Vagina (tissue), 2 donors: Measurements from ENCODE around the gene PDE8A. TPM values are rescaled to one million over a fixed set of nuclear protein-coding genes. Genes with fewer than 3 reads are reported as not detected.

Experiments used
- DNase-seq, 2 donors: peaks; one replicate each; pipeline ENCODE4 v3.0.0-alpha.2; 2017; ENCODE audit errors: extremely low spot score in 2 of 2
- H3K27ac ChIP-seq: fragments of 200-600 bp; sonication (generic); one replicate; pipeline ENCODE4 v1.5.1; 2019
- H3K27me3 ChIP-seq: fragments of 200-600 bp; sonication (generic); one replicate; pipeline ENCODE4 v1.5.1; 2019
- H3K36me3 ChIP-seq, 2 donors: fragments of 200-600 bp; sonication (generic); one replicate each; pipeline ENCODE4 v1.5.1; 2017 to 2019
- H3K4me1 ChIP-seq: fragments of 200-600 bp; sonication (generic); one replicate; pipeline ENCODE4 v1.5.1; 2019
- H3K4me3 ChIP-seq, 2 donors: fragments of 200-600 bp; sonication (generic); 1 replicate in 1 of 2; 2 replicates in 1 of 2; pipeline ENCODE4 v1.5.1; 2016 to 2019
- H3K9me3 ChIP-seq: fragments of 200-600 bp; sonication (generic); one replicate; pipeline ENCODE4 v1.5.1; 2019
- POLR2A ChIP-seq, 2 donors: fragments of 450-650 bp; IDR thresholded peaks; one replicate each; pipeline ENCODE4 v1.6.1; 2017; ENCODE audit warnings: antibody characterized with exemption in 2 of 2, mild to moderate bottlenecking in 2 of 2, moderate library complexity in 2 of 2
- POLR2AphosphoS5 ChIP-seq, 2 donors: sonication (generic); formaldehyde crosslinking; IDR thresholded peaks; one replicate each; pipeline ENCODE4 v1.9.0; 2017; ENCODE audit warnings: antibody characterized with exemption in 2 of 2, mild to moderate bottlenecking in 2 of 2, low read depth in 1 of 2; ENCODE audit not compliant: insufficient read depth in 1 of 2
- intact Hi-C: fragments of 100-400 bp; cut with DNase I; formaldehyde crosslinking; loops from one replicate; pipeline ENCODE4 v1.15.1; 2023
- total RNA-seq: library from RNA; depleted of rRNA; stranded (reverse); fragments of >200 nt; gene quantifications from one replicate; pipeline ENCODE4 v1.2.3, GENCODE V29; 2016
- TF ChIP-seq, protein P1 (sequence below), 3 experiments: fragments of 450-650 bp in 2 of 3; fragments of 200-600 bp in 1 of 3; sonication (generic) in 1 of 3; IDR thresholded peaks; one replicate each; pipeline ENCODE4 v1.5.1; 2017 to 2019; ENCODE audit warnings: antibody characterized with exemption in 3 of 3, mild to moderate bottlenecking in 2 of 3, moderate library complexity in 2 of 3

The PDE8A gene
- total RNA-seq, 1 donor from 2014 or later = 33.9 TPM

DNA sequence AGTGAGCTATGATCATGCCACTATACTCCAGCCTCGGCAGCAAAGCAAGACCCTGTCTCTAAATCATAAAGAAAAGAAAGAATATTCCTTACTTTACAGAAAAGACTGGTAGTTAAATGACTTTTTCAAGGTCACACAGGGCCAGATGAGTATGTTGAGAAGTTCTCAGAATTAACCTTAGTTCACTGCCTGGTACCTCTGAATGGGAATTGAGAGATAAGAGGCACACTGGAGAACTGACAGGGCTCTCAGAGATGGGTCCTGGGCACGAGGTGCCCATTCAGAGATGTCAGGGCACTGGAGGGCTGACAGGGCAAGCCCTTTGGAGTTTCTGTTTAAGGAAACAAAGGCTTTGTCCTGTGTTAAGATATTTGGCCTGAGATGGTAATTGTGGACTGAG is 157.7 kb downstream of the PDE8A start:
- Histone ChIP-seq H3K27ac (no peak overlapping the region), H3K4me3 (no peak overlapping the region), H3K27me3 (no peaks in the 10 kb centered on the region), H3K36me3 (peaks cover 0 to 42% of the 10 kb centered on the region in 2 donors), H3K9me3 (no peaks in the 10 kb centered on the region), H3K4me1 (no peaks in the 10 kb centered on the region)
- DNase-seq = no peak
- intact Hi-C loops = no loop called here
- TF ChIP-seq POLR2A (IDR thresholded peaks at IDR 0.05) = no peak
- TF ChIP-seq POLR2AphosphoS5 (IDR thresholded peaks at IDR 0.05; ENCODE audit: insufficient read depth in 1 of 2, low read depth in 1 of 2) = no peak
- TF ChIP-seq, protein P1, sequence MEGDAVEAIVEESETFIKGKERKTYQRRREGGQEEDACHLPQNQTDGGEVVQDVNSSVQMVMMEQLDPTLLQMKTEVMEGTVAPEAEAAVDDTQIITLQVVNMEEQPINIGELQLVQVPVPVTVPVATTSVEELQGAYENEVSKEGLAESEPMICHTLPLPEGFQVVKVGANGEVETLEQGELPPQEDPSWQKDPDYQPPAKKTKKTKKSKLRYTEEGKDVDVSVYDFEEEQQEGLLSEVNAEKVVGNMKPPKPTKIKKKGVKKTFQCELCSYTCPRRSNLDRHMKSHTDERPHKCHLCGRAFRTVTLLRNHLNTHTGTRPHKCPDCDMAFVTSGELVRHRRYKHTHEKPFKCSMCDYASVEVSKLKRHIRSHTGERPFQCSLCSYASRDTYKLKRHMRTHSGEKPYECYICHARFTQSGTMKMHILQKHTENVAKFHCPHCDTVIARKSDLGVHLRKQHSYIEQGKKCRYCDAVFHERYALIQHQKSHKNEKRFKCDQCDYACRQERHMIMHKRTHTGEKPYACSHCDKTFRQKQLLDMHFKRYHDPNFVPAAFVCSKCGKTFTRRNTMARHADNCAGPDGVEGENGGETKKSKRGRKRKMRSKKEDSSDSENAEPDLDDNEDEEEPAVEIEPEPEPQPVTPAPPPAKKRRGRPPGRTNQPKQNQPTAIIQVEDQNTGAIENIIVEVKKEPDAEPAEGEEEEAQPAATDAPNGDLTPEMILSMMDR (IDR thresholded peaks at IDR 0.05) = no peak

DNA sequence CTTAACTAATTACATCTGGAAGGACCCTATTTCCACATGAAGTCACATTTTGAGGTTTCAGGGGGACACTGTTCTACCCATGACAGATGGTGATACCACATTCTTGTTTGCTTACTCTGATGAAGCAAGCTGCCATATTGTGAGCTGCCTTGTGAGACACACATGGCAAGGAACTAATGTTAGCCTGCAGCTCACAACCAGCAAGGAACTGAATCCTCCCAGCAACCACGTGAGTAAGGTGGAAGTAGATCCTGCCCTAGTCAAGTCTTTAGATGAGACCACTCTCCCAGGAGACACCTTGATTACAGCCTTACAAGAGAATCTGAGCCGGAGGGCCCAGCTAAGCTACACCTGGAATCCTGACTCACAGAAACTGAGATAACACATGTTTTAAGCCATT is 160.1 kb downstream of the PDE8A start:
- TF ChIP-seq POLR2A (IDR thresholded peaks at IDR 0.05) (no peak), POLR2AphosphoS5 (IDR thresholded peaks at IDR 0.05; ENCODE audit: insufficient read depth in 1 of 2, low read depth in 1 of 2) (no peak)
- TF ChIP-seq, protein P1 (IDR thresholded peaks at IDR 0.05) = no peak
- intact Hi-C loops = no loop called here
- Histone ChIP-seq H3K4me1 (no peaks in the 10 kb centered on the region), H3K4me3 (no peak overlapping the region), H3K27ac (no peak overlapping the region), H3K9me3 (no peaks in the 10 kb centered on the region), H3K36me3 (peaks cover 0 to 27% of the 10 kb centered on the region in 2 donors), H3K27me3 (no peaks in the 10 kb centered on the region)
- no peak for DNase-seq

DNA sequence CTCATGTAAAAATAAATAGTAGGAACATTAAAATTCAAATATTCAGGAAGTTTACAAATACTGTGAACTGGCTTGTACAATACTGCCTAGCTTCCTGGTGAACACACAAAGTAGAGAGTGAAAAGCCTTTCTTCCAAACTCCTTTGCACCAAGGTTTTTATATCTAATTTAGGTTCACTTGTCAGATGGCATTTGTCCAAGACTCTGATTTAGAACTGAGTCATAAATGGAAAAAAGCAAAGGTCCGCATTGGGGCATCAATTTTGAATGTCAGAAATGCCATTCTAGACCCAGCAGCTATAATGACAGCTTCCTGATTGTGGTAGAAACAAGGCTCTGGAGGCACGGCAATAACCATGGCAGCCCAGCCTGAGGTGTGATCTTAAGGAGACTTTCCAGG is 160.7 kb downstream of the PDE8A start:
- no peak for DNase-seq
- no peak overlapping the region for H3K27ac ChIP-seq
- peaks cover 0 to 21% of the 10 kb centered on the region in 2 donors for H3K36me3 ChIP-seq
- H3K4me3 ChIP-seq = no peak overlapping the region
- no peaks in the 10 kb centered on the region for H3K27me3 ChIP-seq
- intact Hi-C loops = no loop called here
- H3K9me3 ChIP-seq = no peaks in the 10 kb centered on the region
- TF ChIP-seq POLR2A (IDR thresholded peaks at IDR 0.05) = no peak
- TF ChIP-seq POLR2AphosphoS5 (IDR thresholded peaks at IDR 0.05; ENCODE audit: insufficient read depth in 1 of 2, low read depth in 1 of 2) = no peak
- TF ChIP-seq, protein P1 (IDR thresholded peaks at IDR 0.05) = no peak
- no peaks in the 10 kb centered on the region for H3K4me1 ChIP-seq

DNA sequence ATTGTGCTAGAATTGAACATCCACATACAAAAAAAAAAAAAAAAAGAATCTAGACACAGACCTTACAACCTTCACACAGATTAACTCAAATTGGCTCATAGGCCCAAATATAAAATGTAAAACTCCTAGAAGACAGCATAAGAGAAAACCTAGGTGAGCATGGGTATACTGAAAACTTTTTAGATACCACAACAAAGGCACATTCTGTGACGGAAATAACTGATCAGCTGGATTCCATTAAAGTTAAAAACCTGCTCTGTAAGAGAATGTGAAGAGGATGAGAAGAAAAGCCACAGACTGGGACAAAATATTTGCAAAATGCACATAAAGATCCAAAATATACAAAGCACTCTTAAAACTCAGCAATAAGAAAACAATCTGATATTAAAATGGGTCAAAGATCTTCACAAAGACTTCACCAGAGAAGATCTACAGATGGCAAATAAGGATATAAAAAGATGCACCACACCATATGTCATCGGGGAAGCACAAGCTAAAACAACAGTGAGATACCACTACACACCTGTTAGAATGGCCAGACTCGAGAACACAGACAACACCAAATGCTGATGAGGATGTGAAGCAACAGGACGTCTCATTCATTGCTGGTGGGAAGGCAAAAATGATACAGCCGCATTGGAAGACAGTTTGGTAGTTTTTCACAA is 167.9 kb downstream of the PDE8A start:
- no peak overlapping the region for H3K4me3 ChIP-seq
- no peak overlapping the region for H3K27ac ChIP-seq
- H3K9me3 ChIP-seq = no peaks in the 10 kb centered on the region
- no peak for TF ChIP-seq POLR2A (IDR thresholded peaks at IDR 0.05)
- no peak for TF ChIP-seq POLR2AphosphoS5 (IDR thresholded peaks at IDR 0.05; ENCODE audit: insufficient read depth in 1 of 2, low read depth in 1 of 2)
- TF ChIP-seq, protein P1 (IDR thresholded peaks at IDR 0.05) = no peak
- intact Hi-C loops = no loop called here
- no peaks in the 10 kb centered on the region for H3K36me3 ChIP-seq
- no peak for DNase-seq
- no peaks in the 10 kb centered on the region for H3K4me1 ChIP-seq
- no peaks in the 10 kb centered on the region for H3K27me3 ChIP-seq

DNA sequence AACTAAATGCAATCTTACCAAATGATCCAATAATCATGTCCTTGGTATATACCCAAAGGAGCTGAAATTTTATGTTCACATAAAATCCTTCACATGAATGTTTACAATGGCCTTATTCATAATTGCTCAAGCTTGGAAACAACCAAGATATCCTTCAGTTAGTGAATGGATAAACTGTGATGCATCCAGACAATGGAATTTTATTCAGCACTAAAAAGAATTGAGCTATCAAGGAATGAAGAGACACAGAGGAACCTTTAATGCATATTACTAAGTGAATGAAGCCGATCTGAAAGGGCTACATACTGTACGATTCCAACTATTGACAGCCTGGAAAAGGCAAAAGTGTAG is 168.4 kb downstream of the PDE8A start:
- intact Hi-C loops = no loop called here
- Histone ChIP-seq H3K27me3 (no peaks in the 10 kb centered on the region), H3K27ac (no peak overlapping the region), H3K4me1 (no peaks in the 10 kb centered on the region), H3K4me3 (no peak overlapping the region), H3K36me3 (no peaks in the 10 kb centered on the region), H3K9me3 (no peaks in the 10 kb centered on the region)
- DNase-seq = no peak
- TF ChIP-seq POLR2A (IDR thresholded peaks at IDR 0.05) = no peak
- TF ChIP-seq, protein P1 (IDR thresholded peaks at IDR 0.05) = no peak
- no peak for TF ChIP-seq POLR2AphosphoS5 (IDR thresholded peaks at IDR 0.05; ENCODE audit: insufficient read depth in 1 of 2, low read depth in 1 of 2)
